G401.6 (cell line): ENCODE results near the gene NAA38.
A peak's percentile ranks its signal among the peaks of the same experiment; 100 is the strongest.

Experiments
- FAIRE-seq: peaks from 2 replicates; lab custom pipeline; 2012; peaks lifted over from hg19 to GRCh38; lab: Jason Lieb, UNC

NAA38 gene

DNA sequence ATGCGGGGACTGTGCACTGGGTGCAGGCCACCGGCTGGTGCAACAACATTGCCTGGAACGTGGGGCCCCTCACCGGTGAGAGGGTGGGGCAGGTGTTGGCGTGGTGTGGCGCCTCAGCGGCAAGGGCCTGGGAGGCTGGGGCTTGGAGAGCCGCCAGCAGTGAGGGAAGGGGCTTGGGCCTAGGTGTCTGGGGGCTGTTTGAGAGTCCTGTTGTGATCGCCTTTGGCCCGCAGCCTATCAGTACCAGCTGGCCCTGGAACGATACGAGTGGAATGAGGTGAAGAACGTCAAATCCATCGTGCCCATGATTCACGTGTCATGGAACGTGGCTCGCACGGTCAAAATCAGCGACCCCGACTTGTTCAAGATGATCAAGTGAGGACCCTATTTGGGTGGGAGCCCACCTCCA lies 5.1 kb downstream of the NAA38 start:
- FAIRE-seq: no peak

DNA sequence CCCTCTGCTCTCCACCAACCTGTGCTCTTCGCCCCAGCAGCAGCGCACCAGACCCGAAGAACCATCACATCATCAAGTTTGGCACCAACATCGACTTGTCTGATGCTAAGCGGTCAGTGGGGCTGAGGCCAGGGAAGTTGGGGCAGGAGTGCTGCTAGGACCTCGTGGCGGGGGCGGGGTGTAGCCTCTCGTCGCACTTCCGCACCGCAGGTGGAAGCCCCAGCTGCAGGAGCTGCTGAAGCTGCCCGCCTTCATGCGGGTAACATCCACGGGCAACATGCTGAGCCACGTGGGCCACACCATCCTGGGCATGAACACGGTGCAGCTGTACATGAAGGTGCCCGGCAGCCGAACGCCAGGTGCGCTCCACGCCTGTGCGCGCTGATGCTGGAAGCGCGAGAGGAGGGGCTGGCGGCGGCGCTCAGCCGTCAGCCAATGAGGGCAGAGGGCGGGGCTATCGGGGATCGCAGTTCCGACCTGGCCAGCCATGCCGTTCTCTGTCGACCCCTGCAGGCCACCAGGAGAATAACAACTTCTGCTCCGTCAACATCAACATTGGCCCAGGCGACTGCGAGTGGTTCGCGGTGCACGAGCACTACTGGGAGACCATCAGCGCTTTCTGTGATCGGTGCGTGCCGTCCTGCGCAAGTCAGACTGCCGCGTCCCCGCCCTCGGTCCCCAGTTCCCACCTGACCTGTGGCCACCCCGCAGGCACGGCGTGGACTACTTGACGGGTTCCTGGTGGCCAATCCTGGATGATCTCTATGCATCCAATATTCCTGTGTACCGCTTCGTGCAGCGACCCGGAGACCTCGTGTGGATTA lies 5.7 kb downstream of the NAA38 start:
- FAIRE-seq: peak; percentile 95

- no peak for FAIRE-seq
These were observed 6.5 kb downstream of the NAA38 start for GRCh38 chr17:7850701-7851437.

DNA sequence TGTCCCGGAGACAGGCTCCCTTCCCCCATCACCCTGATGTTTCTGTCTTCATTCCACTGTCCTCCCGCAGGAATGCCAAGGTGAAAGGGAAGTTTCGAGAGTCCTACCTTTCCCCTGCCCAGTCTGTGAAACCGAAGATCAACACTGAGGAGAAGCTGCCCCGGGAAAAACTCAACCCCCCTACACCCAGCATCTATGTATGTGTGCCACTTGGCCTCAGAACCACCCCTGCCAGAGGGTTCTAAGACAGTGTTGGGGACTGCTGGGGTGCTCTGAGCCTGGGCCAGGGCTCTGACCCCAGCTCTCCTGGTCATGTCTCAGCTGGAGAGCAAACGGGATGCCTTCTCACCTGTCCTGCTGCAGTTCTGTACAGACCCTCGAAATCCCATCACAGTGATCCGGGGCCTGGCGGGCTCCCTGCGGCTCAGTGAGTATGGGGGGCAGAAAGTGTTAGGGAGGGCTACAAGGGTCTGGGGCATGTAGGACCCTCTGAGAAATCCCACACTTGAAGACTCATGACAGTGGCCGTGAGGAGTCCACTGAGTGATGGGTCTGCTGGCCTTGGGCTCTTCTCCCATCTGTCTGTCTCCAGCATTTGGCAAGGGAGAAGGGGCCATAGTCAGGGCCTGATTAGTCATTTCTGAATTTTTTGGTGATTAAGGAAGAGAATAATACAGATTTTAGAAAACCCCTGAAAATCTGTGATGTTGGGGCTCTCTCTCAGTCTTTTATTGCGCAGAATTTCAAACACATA lies 7.4 kb downstream of the NAA38 start:
- FAIRE-seq: no peak

DNA sequence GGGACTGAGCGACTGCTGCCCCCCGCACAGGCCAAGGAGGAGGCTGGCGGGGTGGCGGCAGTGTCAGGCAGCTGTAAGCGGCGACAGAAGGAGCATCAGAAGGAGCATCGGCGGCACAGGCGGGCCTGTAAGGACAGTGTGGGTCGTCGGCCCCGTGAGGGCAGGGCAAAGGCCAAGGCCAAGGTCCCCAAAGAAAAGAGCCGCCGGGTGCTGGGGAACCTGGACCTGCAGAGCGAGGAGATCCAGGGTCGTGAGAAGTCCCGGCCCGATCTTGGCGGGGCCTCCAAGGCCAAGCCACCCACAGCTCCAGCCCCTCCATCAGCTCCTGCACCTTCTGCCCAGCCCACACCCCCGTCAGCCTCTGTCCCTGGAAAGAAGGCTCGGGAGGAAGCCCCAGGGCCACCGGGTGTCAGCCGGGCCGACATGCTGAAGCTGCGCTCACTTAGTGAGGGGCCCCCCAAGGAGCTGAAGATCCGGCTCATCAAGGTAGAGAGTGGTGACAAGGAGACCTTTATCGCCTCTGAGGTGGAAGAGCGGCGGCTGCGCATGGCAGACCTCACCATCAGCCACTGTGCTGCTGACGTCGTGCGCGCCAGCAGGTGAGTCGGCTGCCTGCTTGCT lies 8.1 kb downstream of the NAA38 start:
- FAIRE-seq: no peak

- no peak for FAIRE-seq
These were observed 8.6 kb downstream of the NAA38 start for GRCh38 chr17:7848739-7849129.

GRCh38 chr17:7848131-7848579 lies 9.2 kb downstream of the NAA38 start:
- FAIRE-seq: no peak

- no peak for FAIRE-seq
These were observed 10.3 kb downstream of the NAA38 start for GRCh38 chr17:7846765-7847661.

DNA sequence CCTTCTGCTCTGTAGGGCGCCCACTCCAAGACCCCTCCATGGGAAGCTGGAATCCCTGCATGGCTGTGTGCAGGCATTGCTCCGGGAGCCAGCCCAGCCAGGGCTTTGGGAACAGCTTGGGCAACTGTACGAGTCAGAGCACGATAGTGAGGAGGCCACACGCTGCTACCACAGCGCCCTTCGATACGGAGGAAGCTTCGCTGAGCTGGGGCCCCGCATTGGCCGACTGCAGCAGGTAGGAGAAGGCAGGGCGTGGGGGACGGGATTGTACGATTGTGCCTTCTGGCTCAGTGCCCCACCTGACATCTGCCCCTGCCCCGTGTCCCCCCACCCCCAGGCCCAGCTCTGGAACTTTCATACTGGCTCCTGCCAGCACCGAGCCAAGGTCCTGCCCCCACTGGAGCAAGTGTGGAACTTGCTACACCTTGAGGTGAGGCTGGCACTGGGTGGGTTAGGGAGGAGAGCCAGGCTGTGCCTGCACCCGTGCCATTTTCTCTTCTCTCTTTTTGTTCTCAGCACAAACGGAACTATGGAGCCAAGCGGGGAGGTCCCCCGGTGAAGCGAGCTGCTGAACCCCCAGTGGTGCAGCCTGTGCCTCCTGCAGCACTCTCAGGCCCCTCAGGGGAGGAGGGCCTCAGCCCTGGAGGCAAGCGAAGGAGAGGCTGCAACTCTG lies 11.2 kb downstream of the NAA38 start:
- no peak for FAIRE-seq

- FAIRE-seq: no peak
These were observed 11.8 kb downstream of the NAA38 start for GRCh38 chr17:7845359-7846062.

- peak; percentile 98 for FAIRE-seq
These were observed 12.8 kb downstream of the NAA38 start for GRCh38 chr17:7844292-7845154.

DNA sequence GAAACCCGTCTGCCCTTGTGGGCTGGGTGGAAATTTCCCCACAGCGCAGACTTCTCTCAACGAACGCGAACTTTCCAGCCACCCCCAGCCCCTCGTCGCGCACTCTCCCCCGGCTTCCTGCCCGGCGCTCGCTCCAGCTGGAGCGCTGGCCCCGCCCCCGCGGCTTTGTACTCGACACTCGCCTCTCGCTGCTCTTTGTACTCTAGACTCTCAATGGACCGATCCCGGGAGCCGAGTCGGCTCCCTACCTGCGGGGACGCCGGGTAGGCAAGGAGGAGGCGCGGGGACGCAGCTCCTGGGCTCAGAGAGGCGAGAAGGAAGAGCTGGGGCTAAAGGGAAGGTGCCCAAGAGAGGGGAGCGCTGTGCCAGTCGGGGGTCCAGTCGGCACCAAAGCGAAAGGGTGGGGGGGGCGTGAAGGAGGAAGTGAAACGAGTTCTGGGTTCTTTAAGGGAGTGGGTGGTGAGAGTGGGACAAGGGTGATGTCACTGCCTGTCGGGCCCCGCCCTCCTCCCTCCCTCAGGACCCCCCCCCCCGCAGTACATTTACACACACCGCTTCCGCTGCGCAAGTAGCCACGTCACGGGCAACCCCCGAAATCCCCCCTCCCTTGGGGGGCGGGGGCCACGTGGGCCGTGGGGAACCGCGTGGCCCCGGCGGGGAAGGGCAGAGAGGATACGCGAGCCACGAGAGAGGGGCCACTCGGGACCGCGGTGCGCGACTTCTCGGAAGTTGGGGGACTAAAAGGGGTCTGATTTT lies 13.6 kb downstream of the NAA38 start:
- FAIRE-seq: no peak

GRCh38 chr17:7843257-7843535 lies 14.2 kb downstream of the NAA38 start:
- no peak for FAIRE-seq

GRCh38 chr17:7842380-7843256 lies 14.7 kb downstream of the NAA38 start:
- FAIRE-seq: no peak

DNA sequence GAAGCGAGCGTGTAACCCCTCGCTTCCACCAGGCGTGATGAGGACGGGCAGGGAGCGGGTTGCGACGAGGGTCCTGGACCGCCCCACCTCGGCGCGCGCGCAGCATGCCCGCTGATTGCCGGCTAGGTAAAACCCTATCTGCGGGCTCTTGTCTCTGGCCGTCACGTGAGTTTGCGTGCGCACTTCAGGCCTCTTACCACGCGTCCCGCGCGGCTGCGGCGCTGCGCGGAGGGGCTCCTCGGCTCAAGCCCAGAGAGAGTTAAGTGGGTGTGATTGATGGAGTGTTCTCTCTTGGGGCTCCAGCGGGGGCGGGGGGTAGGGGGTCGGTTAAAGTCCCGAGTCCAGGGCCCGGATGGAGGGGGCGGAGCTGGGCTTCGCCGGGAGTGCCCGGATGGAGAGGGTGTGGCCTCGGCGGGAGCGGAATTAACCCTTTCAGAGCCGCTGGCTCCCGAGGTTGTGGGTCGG lies 15.4 kb downstream of the NAA38 start:
- peak; percentile 90 for FAIRE-seq

- no peak for FAIRE-seq
These were observed 15.9 kb downstream of the NAA38 start for GRCh38 chr17:7841396-7841914.

- FAIRE-seq: no peak
These were observed 16.5 kb downstream of the NAA38 start for GRCh38 chr17:7840875-7841274.
